ENCODE data around the gene PLA2G4C.

DNA sequence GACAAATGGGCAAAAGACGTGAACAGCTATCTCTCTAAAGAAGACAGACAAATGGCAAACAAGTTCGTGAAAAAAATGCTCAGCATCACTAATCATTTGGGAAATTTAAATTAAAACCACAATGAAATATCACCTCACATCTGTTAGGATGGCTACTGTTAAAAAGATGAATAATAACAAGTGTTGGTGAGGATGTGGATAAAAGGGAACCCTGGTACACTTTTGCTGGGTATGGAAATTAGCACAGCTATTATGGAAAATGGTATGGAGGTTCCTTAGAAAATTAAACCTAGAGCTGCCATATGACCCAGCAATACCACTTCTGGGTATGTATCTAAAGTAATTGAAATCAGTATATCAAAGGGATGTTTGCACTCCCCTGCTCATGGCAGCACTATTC is 73.9 kb downstream of the PLA2G4C start:
- TF ChIP-seq POLR2A (IDR thresholded peaks at IDR 0.05) = no peak
- TF ChIP-seq, protein P1, sequence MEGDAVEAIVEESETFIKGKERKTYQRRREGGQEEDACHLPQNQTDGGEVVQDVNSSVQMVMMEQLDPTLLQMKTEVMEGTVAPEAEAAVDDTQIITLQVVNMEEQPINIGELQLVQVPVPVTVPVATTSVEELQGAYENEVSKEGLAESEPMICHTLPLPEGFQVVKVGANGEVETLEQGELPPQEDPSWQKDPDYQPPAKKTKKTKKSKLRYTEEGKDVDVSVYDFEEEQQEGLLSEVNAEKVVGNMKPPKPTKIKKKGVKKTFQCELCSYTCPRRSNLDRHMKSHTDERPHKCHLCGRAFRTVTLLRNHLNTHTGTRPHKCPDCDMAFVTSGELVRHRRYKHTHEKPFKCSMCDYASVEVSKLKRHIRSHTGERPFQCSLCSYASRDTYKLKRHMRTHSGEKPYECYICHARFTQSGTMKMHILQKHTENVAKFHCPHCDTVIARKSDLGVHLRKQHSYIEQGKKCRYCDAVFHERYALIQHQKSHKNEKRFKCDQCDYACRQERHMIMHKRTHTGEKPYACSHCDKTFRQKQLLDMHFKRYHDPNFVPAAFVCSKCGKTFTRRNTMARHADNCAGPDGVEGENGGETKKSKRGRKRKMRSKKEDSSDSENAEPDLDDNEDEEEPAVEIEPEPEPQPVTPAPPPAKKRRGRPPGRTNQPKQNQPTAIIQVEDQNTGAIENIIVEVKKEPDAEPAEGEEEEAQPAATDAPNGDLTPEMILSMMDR (IDR thresholded peaks at IDR 0.05) = no peak
- no peak for TF ChIP-seq POLR2AphosphoS5 (IDR thresholded peaks at IDR 0.05)
